HEK293 (cell line): ENCODE results near the gene SART1.

Experiments
- OSR2 ChIP-seq: fragments of 450-650 bp; formaldehyde crosslinking; IDR thresholded peaks from 2 replicates; pipeline ENCODE4 v1.5.1; 2016; ENCODE audit warnings: missing biosample characterization, missing genetic modification characterization
- PRDM1 ChIP-seq: fragments of 450-650 bp; formaldehyde crosslinking; IDR thresholded peaks from 2 replicates; pipeline ENCODE4; 2016; ENCODE audit warnings: missing biosample characterization, missing genetic modification characterization
- WT1 ChIP-seq: fragments of 450-650 bp; formaldehyde crosslinking; IDR thresholded peaks from 2 replicates; pipeline ENCODE4 v1.5.1; 2016; ENCODE audit warnings: missing biosample characterization, missing genetic modification characterization
- ZBTB20 ChIP-seq: fragments of 450-650 bp; formaldehyde crosslinking; IDR thresholded peaks from 2 replicates; pipeline ENCODE4 v1.5.1; 2016; ENCODE audit warnings: missing biosample characterization, missing genetic modification characterization
- ZNF114 ChIP-seq: fragments of 450-650 bp; formaldehyde crosslinking; IDR thresholded peaks from 2 replicates; pipeline ENCODE4 v1.5.0; 2017; ENCODE audit warnings: missing biosample characterization, missing genetic modification characterization
- ZNF133 ChIP-seq: fragments of 450-650 bp; formaldehyde crosslinking; IDR thresholded peaks from 2 replicates; pipeline ENCODE4 v1.5.1; 2016; ENCODE audit warnings: missing biosample characterization, missing genetic modification characterization
- ZNF23 ChIP-seq: fragments of 450-650 bp; formaldehyde crosslinking; IDR thresholded peaks from 2 replicates; pipeline ENCODE4 v1.5.1; 2016; ENCODE audit warnings: missing biosample characterization, missing genetic modification characterization, borderline replicate concordance
- ZNF350 ChIP-seq: fragments of 450-650 bp; formaldehyde crosslinking; IDR thresholded peaks from 2 replicates; pipeline ENCODE4 v1.5.0; 2017; ENCODE audit warnings: missing biosample characterization, mild to moderate bottlenecking, missing genetic modification characterization
- ZNF555 ChIP-seq: fragments of 450-650 bp; formaldehyde crosslinking; conservative IDR thresholded peaks from 2 replicates; pipeline ENCODE4 v1.5.1; 2017; ENCODE audit warnings: missing biosample characterization, mild to moderate bottlenecking, missing genetic modification characterization, inconsistent platforms
- ZNF610 ChIP-seq: fragments of 450-650 bp; formaldehyde crosslinking; IDR thresholded peaks from 2 replicates; pipeline ENCODE4 v1.5.1; 2016; ENCODE audit warnings: missing biosample characterization, missing genetic modification characterization, borderline replicate concordance
- ZNF626 ChIP-seq: fragments of 450-650 bp; sonication (Bioruptor Pico); formaldehyde crosslinking; IDR thresholded peaks from 2 replicates; pipeline ENCODE4 v1.5.1; 2018; ENCODE audit warnings: missing biosample characterization, missing genetic modification characterization, inconsistent platforms
- ZNF660 ChIP-seq: fragments of 450-650 bp; IDR thresholded peaks from 2 replicates; pipeline ENCODE4 v1.5.1; 2018; ENCODE audit warnings: missing biosample characterization, mild to moderate bottlenecking, missing genetic modification characterization
- ZNF707 ChIP-seq: fragments of 450-650 bp; formaldehyde crosslinking; IDR thresholded peaks from 2 replicates; pipeline ENCODE4 v1.5.1; 2016; ENCODE audit warnings: missing biosample characterization, missing genetic modification characterization
- ZNF768 ChIP-seq: fragments of 450-650 bp; formaldehyde crosslinking; IDR thresholded peaks from 2 replicates; pipeline ENCODE4 v1.5.1; 2018; ENCODE audit warnings: missing biosample characterization, mild to moderate bottlenecking, missing genetic modification characterization
- ZNF776 ChIP-seq: fragments of 450-650 bp; formaldehyde crosslinking; IDR thresholded peaks from 2 replicates; pipeline ENCODE4 v1.5.0; 2017; ENCODE audit warnings: missing biosample characterization, missing genetic modification characterization, borderline replicate concordance
- ZNF777 ChIP-seq: fragments of 450-650 bp; formaldehyde crosslinking; IDR thresholded peaks from 2 replicates; pipeline ENCODE4 v1.5.1; 2017; ENCODE audit warnings: missing biosample characterization, missing genetic modification characterization, borderline replicate concordance
- ZNF785 ChIP-seq: fragments of 450-650 bp; formaldehyde crosslinking; IDR thresholded peaks from 2 replicates; pipeline ENCODE4 v1.5.1; 2016; ENCODE audit warnings: missing biosample characterization, missing genetic modification characterization
- ZSCAN30 ChIP-seq: fragments of 450-650 bp; IDR thresholded peaks from 2 replicates; pipeline ENCODE4 v1.5.1; 2018; ENCODE audit warnings: missing biosample characterization, mild to moderate bottlenecking, missing genetic modification characterization, moderate library complexity
- TF ChIP-seq, protein P1 (sequence below): fragments of 450-650 bp; formaldehyde crosslinking; IDR thresholded peaks from 2 replicates; pipeline ENCODE4 v1.5.1; 2016; ENCODE audit warnings: missing biosample characterization, missing genetic modification characterization
- TF ChIP-seq, protein P2 (sequence below): fragments of 450-650 bp; formaldehyde crosslinking; IDR thresholded peaks from 2 replicates; pipeline ENCODE4 v1.5.1; 2016; ENCODE audit warnings: missing biosample characterization, missing genetic modification characterization, low read depth
- TF ChIP-seq, protein P3 (sequence below): fragments of 450-650 bp; formaldehyde crosslinking; IDR thresholded peaks from 2 replicates; pipeline ENCODE4 v1.5.1; 2016; ENCODE audit warnings: missing biosample characterization, missing genetic modification characterization, borderline replicate concordance
- TF ChIP-seq, protein P4 (sequence below): fragments of 450-650 bp; formaldehyde crosslinking; IDR thresholded peaks from 2 replicates; pipeline ENCODE4 v1.5.1; 2016; ENCODE audit warnings: missing biosample characterization, missing genetic modification characterization
- TF ChIP-seq, protein P5 (sequence below): fragments of 450-650 bp; formaldehyde crosslinking; IDR thresholded peaks from 2 replicates; pipeline ENCODE4; 2016; ENCODE audit warnings: missing biosample characterization, missing genetic modification characterization
- TF ChIP-seq, protein P6 (sequence below): fragments of 450-650 bp; formaldehyde crosslinking; IDR thresholded peaks from 2 replicates; pipeline ENCODE4 v1.5.1; 2017; ENCODE audit warnings: missing biosample characterization, missing genetic modification characterization
- TF ChIP-seq, protein P7 (sequence below): fragments of 450-650 bp; formaldehyde crosslinking; IDR thresholded peaks from 2 replicates; pipeline ENCODE4 v1.5.1; 2016; ENCODE audit warnings: missing biosample characterization, missing genetic modification characterization, low read depth

The SART1 gene

DNA sequence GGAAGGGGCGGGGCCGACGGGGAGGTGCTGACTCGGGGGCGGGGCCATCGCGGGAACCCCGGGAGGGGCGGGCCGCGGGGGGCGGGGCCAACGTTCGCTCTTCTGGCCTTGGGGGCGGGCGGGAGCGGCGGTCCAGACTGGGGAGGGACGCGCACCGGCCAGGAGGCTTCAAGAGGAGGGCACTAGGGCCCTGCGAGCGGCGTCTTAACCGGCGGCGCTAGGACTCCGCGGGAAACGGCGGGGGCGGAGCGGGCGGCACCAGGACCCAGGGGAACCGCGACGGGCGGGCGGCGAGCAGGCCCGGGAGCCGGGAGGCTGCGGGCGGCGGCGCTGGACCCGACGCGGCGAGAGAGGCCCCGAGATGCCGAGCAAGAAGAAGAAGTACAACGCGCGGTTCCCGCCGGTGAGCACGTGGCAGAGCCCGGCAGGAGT lies 42.4 kb upstream of the SART1 start, which contains the start of gene DRAP1 (continued):
- TF ChIP-seq, protein P1, sequence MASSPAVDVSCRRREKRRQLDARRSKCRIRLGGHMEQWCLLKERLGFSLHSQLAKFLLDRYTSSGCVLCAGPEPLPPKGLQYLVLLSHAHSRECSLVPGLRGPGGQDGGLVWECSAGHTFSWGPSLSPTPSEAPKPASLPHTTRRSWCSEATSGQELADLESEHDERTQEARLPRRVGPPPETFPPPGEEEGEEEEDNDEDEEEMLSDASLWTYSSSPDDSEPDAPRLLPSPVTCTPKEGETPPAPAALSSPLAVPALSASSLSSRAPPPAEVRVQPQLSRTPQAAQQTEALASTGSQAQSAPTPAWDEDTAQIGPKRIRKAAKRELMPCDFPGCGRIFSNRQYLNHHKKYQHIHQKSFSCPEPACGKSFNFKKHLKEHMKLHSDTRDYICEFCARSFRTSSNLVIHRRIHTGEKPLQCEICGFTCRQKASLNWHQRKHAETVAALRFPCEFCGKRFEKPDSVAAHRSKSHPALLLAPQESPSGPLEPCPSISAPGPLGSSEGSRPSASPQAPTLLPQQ (tag by site-specific recombination), result peak; percentile 85; the same call in 1 of the 2 replicates
- TF ChIP-seq ZNF133, result no peak
- TF ChIP-seq ZNF350 (tag by site-specific recombination), result 0 out of 2 replicates have a peak, but pooled peaks have one; percentile 60
- TF ChIP-seq, protein P2, sequence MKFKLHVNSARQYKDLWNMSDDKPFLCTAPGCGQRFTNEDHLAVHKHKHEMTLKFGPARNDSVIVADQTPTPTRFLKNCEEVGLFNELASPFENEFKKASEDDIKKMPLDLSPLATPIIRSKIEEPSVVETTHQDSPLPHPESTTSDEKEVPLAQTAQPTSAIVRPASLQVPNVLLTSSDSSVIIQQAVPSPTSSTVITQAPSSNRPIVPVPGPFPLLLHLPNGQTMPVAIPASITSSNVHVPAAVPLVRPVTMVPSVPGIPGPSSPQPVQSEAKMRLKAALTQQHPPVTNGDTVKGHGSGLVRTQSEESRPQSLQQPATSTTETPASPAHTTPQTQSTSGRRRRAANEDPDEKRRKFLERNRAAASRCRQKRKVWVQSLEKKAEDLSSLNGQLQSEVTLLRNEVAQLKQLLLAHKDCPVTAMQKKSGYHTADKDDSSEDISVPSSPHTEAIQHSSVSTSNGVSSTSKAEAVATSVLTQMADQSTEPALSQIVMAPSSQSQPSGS (tag by site-specific recombination), result no peak
- peak; percentile 18; the same call in 1 of the 2 replicates for TF ChIP-seq OSR2
- TF ChIP-seq ZNF660, result peak; percentile 97
- TF ChIP-seq WT1 (tag by site-specific recombination), result no peak
- TF ChIP-seq, protein P3, sequence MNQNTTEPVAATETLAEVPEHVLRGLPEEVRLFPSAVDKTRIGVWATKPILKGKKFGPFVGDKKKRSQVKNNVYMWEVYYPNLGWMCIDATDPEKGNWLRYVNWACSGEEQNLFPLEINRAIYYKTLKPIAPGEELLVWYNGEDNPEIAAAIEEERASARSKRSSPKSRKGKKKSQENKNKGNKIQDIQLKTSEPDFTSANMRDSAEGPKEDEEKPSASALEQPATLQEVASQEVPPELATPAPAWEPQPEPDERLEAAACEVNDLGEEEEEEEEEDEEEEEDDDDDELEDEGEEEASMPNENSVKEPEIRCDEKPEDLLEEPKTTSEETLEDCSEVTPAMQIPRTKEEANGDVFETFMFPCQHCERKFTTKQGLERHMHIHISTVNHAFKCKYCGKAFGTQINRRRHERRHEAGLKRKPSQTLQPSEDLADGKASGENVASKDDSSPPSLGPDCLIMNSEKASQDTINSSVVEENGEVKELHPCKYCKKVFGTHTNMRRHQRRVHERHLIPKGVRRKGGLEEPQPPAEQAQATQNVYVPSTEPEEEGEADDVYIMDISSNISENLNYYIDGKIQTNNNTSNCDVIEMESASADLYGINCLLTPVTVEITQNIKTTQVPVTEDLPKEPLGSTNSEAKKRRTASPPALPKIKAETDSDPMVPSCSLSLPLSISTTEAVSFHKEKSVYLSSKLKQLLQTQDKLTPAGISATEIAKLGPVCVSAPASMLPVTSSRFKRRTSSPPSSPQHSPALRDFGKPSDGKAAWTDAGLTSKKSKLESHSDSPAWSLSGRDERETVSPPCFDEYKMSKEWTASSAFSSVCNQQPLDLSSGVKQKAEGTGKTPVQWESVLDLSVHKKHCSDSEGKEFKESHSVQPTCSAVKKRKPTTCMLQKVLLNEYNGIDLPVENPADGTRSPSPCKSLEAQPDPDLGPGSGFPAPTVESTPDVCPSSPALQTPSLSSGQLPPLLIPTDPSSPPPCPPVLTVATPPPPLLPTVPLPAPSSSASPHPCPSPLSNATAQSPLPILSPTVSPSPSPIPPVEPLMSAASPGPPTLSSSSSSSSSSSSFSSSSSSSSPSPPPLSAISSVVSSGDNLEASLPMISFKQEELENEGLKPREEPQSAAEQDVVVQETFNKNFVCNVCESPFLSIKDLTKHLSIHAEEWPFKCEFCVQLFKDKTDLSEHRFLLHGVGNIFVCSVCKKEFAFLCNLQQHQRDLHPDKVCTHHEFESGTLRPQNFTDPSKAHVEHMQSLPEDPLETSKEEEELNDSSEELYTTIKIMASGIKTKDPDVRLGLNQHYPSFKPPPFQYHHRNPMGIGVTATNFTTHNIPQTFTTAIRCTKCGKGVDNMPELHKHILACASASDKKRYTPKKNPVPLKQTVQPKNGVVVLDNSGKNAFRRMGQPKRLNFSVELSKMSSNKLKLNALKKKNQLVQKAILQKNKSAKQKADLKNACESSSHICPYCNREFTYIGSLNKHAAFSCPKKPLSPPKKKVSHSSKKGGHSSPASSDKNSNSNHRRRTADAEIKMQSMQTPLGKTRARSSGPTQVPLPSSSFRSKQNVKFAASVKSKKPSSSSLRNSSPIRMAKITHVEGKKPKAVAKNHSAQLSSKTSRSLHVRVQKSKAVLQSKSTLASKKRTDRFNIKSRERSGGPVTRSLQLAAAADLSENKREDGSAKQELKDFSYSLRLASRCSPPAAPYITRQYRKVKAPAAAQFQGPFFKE (tag by site-specific recombination), result no peak
- TF ChIP-seq, protein P4, sequence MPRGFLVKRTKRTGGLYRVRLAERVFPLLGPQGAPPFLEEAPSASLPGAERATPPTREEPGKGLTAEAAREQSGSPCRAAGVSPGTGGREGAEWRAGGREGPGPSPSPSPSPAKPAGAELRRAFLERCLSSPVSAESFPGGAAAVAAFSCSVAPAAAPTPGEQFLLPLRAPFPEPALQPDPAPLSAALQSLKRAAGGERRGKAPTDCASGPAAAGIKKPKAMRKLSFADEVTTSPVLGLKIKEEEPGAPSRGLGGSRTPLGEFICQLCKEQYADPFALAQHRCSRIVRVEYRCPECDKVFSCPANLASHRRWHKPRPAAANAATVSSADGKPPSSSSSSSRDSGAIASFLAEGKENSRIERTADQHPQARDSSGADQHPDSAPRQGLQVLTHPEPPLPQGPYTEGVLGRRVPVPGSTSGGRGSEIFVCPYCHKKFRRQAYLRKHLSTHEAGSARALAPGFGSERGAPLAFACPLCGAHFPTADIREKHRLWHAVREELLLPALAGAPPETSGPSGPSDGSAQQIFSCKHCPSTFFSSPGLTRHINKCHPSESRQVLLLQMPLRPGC (tag by site-specific recombination), result no peak
- TF ChIP-seq ZNF776 (tag by site-specific recombination), result no peak
- no peak for TF ChIP-seq ZNF626 (tag by site-specific recombination)
- TF ChIP-seq ZNF23 (tag by site-specific recombination), result no peak
- TF ChIP-seq PRDM1 (tag by site-specific recombination), result no peak
- TF ChIP-seq ZBTB20, result no peak
- no peak for TF ChIP-seq ZNF555 (tag by site-specific recombination)
- TF ChIP-seq ZNF777 (tag by site-specific recombination), result no peak
- TF ChIP-seq, protein P5, sequence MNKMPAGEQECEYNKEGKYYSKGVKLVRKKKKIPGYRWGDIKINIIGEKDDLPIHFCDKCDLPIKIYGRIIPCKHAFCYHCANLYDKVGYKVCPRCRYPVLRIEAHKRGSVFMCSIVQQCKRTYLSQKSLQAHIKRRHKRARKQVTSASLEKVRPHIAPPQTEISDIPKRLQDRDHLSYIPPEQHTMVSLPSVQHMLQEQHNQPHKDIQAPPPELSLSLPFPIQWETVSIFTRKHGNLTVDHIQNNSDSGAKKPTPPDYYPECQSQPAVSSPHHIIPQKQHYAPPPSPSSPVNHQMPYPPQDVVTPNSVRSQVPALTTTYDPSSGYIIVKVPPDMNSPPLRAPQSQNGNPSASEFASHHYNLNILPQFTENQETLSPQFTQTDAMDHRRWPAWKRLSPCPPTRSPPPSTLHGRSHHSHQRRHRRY, result no peak
- TF ChIP-seq ZNF114 (tag by site-specific recombination), result no peak
- no peak for TF ChIP-seq ZNF768 (tag by site-specific recombination)
- TF ChIP-seq ZNF610 (tag by site-specific recombination), result no peak
- no peak for TF ChIP-seq ZNF785 (tag by site-specific recombination)
- TF ChIP-seq, protein P6, sequence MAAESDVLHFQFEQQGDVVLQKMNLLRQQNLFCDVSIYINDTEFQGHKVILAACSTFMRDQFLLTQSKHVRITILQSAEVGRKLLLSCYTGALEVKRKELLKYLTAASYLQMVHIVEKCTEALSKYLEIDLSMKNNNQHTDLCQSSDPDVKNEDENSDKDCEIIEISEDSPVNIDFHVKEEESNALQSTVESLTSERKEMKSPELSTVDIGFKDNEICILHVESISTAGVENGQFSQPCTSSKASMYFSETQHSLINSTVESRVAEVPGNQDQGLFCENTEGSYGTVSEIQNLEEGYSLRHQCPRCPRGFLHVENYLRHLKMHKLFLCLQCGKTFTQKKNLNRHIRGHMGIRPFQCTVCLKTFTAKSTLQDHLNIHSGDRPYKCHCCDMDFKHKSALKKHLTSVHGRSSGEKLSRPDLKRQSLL, result peak; percentile 75
- no peak for TF ChIP-seq ZNF707 (tag by site-specific recombination)
- TF ChIP-seq, protein P7, sequence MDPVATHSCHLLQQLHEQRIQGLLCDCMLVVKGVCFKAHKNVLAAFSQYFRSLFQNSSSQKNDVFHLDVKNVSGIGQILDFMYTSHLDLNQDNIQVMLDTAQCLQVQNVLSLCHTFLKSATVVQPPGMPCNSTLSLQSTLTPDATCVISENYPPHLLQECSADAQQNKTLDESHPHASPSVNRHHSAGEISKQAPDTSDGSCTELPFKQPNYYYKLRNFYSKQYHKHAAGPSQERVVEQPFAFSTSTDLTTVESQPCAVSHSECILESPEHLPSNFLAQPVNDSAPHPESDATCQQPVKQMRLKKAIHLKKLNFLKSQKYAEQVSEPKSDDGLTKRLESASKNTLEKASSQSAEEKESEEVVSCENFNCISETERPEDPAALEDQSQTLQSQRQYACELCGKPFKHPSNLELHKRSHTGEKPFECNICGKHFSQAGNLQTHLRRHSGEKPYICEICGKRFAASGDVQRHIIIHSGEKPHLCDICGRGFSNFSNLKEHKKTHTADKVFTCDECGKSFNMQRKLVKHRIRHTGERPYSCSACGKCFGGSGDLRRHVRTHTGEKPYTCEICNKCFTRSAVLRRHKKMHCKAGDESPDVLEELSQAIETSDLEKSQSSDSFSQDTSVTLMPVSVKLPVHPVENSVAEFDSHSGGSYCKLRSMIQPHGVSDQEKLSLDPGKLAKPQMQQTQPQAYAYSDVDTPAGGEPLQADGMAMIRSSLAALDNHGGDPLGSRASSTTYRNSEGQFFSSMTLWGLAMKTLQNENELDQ (tag by site-specific recombination), result no peak
- peak; percentile 90 for TF ChIP-seq ZSCAN30
